ENCODE results near the gene RRP9.
A peak's percentile ranks its signal among the peaks of the same experiment; 100 is the strongest.

Gene RRP9

GRCh38 chr3:51955175-51955892 is 13.6 kb upstream of the RRP9 start, which contains the start of gene GPR62:
Gene GPR62, plus strand, starts transcription at chr3:51955381. Its CDS starts 272 bp downstream, at chr3:51955653.
- peak within 1 kb of the TSS; percentile 94 for H4K8ac ChIP-seq (ENCODE audit: low read depth, low read length)
- peak within 1 kb of the TSS; percentile 61 for H4K91ac ChIP-seq (ENCODE audit: low read depth, low read length, poor library complexity)
- no peak within 1 kb of the TSS for H2AFZ ChIP-seq (ENCODE audit: low read length)
- peak within 1 kb of the TSS; percentile 97 for H2BK15ac ChIP-seq (ENCODE audit: low read length)
- peak within 1 kb of the TSS; percentile 46 for H3K4ac ChIP-seq (ENCODE audit: low read length)
- peak within 1 kb of the TSS; percentile 85 for H3K4me2 ChIP-seq (ENCODE audit: insufficient read depth, low read length, poor library complexity, severe bottlenecking)
- peak within 1 kb of the TSS; percentile 85 for H2AK5ac ChIP-seq (ENCODE audit: low read depth, low read length)
- peak within 1 kb of the TSS; percentile 58 for H2BK5ac ChIP-seq (ENCODE audit: low read length)
- peak within 1 kb of the TSS in 1 of 2 donors; percentile 73 for H3K4me3 ChIP-seq (ENCODE audit: low read length in 2 of 2)
- H3K9ac ChIP-seq (ENCODE audit: low read depth, low read length, poor library complexity) = peak within 1 kb of the TSS; percentile 91
- WGBS, 2 donors (ENCODE audit: extremely low coverage in 2 of 2, insufficient read length in 2 of 2, insufficient replicate concordance in 1 of 2) = no CpG with 5 or more reads among the region's 33 CpGs
- no peak within 1 kb of the TSS for H3K27ac ChIP-seq (replicated peaks; ENCODE audit: low read length)
- peak within 1 kb of the TSS; percentile 94 for H2BK12ac ChIP-seq (ENCODE audit: low read length)
- H3K27me3 ChIP-seq (ENCODE audit: control insufficient read depth in 3 of 3, insufficient read depth in 3 of 3, low read depth in 1 of 3, low read length in 3 of 3) = peaks cover 0 to 24% (median 11%) of the 10 kb centered on the region in 3 experiments
- H3K18ac ChIP-seq (ENCODE audit: low read length) = peak within 1 kb of the TSS; percentile 97
- H3K4me1 ChIP-seq (ENCODE audit: control insufficient read depth in 2 of 2, insufficient read depth in 1 of 2, low read depth in 1 of 2, low read length in 2 of 2) = peaks cover 7 to 18% of the 10 kb centered on the region in 2 donors
- H2BK120ac ChIP-seq (ENCODE audit: low read depth, low read length) = peak within 1 kb of the TSS; percentile 99
- DNase-seq (ENCODE audit: low spot score) = no peak
- H3K9me3 ChIP-seq (replicated peaks in 1 of 2; ENCODE audit: control insufficient read depth in 2 of 2, insufficient read depth in 1 of 2, low read depth in 1 of 2, low read length in 2 of 2) = peaks cover 0 to 8% of the 10 kb centered on the region in 2 donors
- peaks cover 18 to 37% of the 10 kb centered on the region in 2 donors for H3K36me3 ChIP-seq (replicated peaks in 1 of 2; ENCODE audit: control insufficient read depth in 2 of 2, insufficient read depth in 2 of 2, low read length in 2 of 2)
- peak within 1 kb of the TSS; percentile 98 for H3K23ac ChIP-seq (ENCODE audit: low read depth, low read length, poor library complexity)
- H3K79me1 ChIP-seq (ENCODE audit: low read depth, low read length) = peaks cover 2% of the 10 kb centered on the region
- H3K14ac ChIP-seq (ENCODE audit: low read length) = peak within 1 kb of the TSS; percentile 64

GRCh38 chr3:51954713-51955112 is 13.0 kb upstream of the RRP9 start:
- no peak overlapping the region for H4K8ac ChIP-seq (ENCODE audit: low read depth, low read length)
- peak overlapping the region; percentile 28 for H2AK5ac ChIP-seq (ENCODE audit: low read depth, low read length)
- H4K91ac ChIP-seq (ENCODE audit: low read depth, low read length, poor library complexity) = no peak overlapping the region
- H2BK5ac ChIP-seq (ENCODE audit: low read length) = no peak overlapping the region
- H3K9me3 ChIP-seq (replicated peaks in 1 of 2; ENCODE audit: control insufficient read depth in 2 of 2, insufficient read depth in 1 of 2, low read depth in 1 of 2, low read length in 2 of 2) = peaks cover 0 to 8% of the 10 kb centered on the region in 2 donors
- H3K79me1 ChIP-seq (ENCODE audit: low read depth, low read length) = peaks cover 2% of the 10 kb centered on the region
- H2BK120ac ChIP-seq (ENCODE audit: low read depth, low read length) = no peak overlapping the region
- WGBS, 2 donors (ENCODE audit: extremely low coverage in 2 of 2, insufficient read length in 2 of 2, insufficient replicate concordance in 1 of 2) = no CpG with 5 or more reads among the region's 1 CpG
- no peak for DNase-seq (ENCODE audit: low spot score)
- no peak overlapping the region for H3K27ac ChIP-seq (replicated peaks; ENCODE audit: low read length)
- H3K9ac ChIP-seq (ENCODE audit: low read depth, low read length, poor library complexity) = no peak overlapping the region
- no peak overlapping the region for H2BK12ac ChIP-seq (ENCODE audit: low read length)
- H2BK15ac ChIP-seq (ENCODE audit: low read length) = peak overlapping the region; percentile 97
- H3K4me1 ChIP-seq (ENCODE audit: control insufficient read depth in 2 of 2, insufficient read depth in 1 of 2, low read depth in 1 of 2, low read length in 2 of 2) = peaks cover 7 to 18% of the 10 kb centered on the region in 2 donors
- H3K4ac ChIP-seq (ENCODE audit: low read length) = no peak overlapping the region
- H3K18ac ChIP-seq (ENCODE audit: low read length) = no peak overlapping the region
- no peak overlapping the region for H3K4me3 ChIP-seq (ENCODE audit: low read length in 2 of 2)
- no peak overlapping the region for H2AFZ ChIP-seq (ENCODE audit: low read length)
- no peak overlapping the region for H3K14ac ChIP-seq (ENCODE audit: low read length)
- no peak overlapping the region for H3K4me2 ChIP-seq (ENCODE audit: insufficient read depth, low read length, poor library complexity, severe bottlenecking)
- peaks cover 16 to 31% of the 10 kb centered on the region in 2 donors for H3K36me3 ChIP-seq (replicated peaks in 1 of 2; ENCODE audit: control insufficient read depth in 2 of 2, insufficient read depth in 2 of 2, low read length in 2 of 2)
- H3K27me3 ChIP-seq (ENCODE audit: control insufficient read depth in 3 of 3, insufficient read depth in 3 of 3, low read depth in 1 of 3, low read length in 3 of 3) = peaks cover 0 to 24% (median 11%) of the 10 kb centered on the region in 3 experiments
- no peak overlapping the region for H3K23ac ChIP-seq (ENCODE audit: low read depth, low read length, poor library complexity)

GRCh38 chr3:51954105-51954504 is 12.4 kb upstream of the RRP9 start:
- Histone ChIP-seq H4K8ac (ENCODE audit: low read depth, low read length) (no peak overlapping the region), H2BK12ac (ENCODE audit: low read length) (no peak overlapping the region), H3K4me1 (ENCODE audit: control insufficient read depth in 2 of 2, insufficient read depth in 1 of 2, low read depth in 1 of 2, low read length in 2 of 2) (peaks cover 7 to 18% of the 10 kb centered on the region in 2 donors), H2AFZ (ENCODE audit: low read length) (peak overlapping the region; percentile 64), H2AK5ac (ENCODE audit: low read depth, low read length) (no peak overlapping the region), H3K4me2 (ENCODE audit: insufficient read depth, low read length, poor library complexity, severe bottlenecking) (no peak overlapping the region), H3K27ac (replicated peaks; ENCODE audit: low read length) (no peak overlapping the region), H3K14ac (ENCODE audit: low read length) (no peak overlapping the region), H3K36me3 (replicated peaks in 1 of 2; ENCODE audit: control insufficient read depth in 2 of 2, insufficient read depth in 2 of 2, low read length in 2 of 2) (peaks cover 13 to 25% of the 10 kb centered on the region in 2 donors), H3K18ac (ENCODE audit: low read length) (no peak overlapping the region), H3K27me3 (ENCODE audit: control insufficient read depth in 3 of 3, insufficient read depth in 3 of 3, low read depth in 1 of 3, low read length in 3 of 3) (peaks cover 0 to 24% (median 11%) of the 10 kb centered on the region in 3 experiments), H3K4ac (ENCODE audit: low read length) (no peak overlapping the region), H2BK15ac (ENCODE audit: low read length) (no peak overlapping the region), H2BK120ac (ENCODE audit: low read depth, low read length) (no peak overlapping the region), H2BK5ac (ENCODE audit: low read length) (no peak overlapping the region), H3K4me3 (ENCODE audit: low read length in 2 of 2) (peak overlapping the region in 1 of 2 donors; percentile 7), H3K9ac (ENCODE audit: low read depth, low read length, poor library complexity) (no peak overlapping the region), H3K23ac (ENCODE audit: low read depth, low read length, poor library complexity) (no peak overlapping the region), H3K9me3 (replicated peaks in 1 of 2; ENCODE audit: control insufficient read depth in 2 of 2, insufficient read depth in 1 of 2, low read depth in 1 of 2, low read length in 2 of 2) (peaks cover 0 to 9% of the 10 kb centered on the region in 2 donors), H4K91ac (ENCODE audit: low read depth, low read length, poor library complexity) (no peak overlapping the region), H3K79me1 (ENCODE audit: low read depth, low read length) (peaks cover 2% of the 10 kb centered on the region)
- DNase-seq (ENCODE audit: low spot score) = no peak
- WGBS, 2 donors (ENCODE audit: extremely low coverage in 2 of 2, insufficient read length in 2 of 2, insufficient replicate concordance in 1 of 2) = no CpG with 5 or more reads among the region's 6 CpGs

DNA sequence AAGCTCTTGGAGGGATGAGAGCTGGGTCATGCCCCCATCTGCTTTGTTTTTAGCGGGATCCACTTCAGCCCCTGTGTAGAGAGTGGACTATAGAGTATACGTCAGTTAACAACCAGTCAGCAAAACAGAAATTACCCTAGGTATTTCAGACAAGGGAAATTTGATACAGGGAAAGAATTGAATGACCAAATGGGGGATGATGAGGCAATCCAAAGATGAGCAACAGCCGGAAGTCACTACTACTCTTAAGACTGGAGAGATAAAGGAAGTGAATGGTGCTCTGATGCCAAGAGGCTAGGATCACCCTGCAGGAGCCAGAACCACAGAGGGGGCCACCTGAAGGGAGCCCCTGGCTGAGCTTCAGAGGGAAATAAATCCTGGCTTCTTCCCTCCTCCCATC is 11.7 kb upstream of the RRP9 start:
- no CpG with 5 or more reads among the region's 3 CpGs for WGBS, 2 donors (ENCODE audit: extremely low coverage in 2 of 2, insufficient read length in 2 of 2, insufficient replicate concordance in 1 of 2)

More for the DNA sequence above, 11.7 kb upstream of the RRP9 start:
- Histone ChIP-seq H3K4me2 (ENCODE audit: insufficient read depth, low read length, poor library complexity, severe bottlenecking) (no peak overlapping the region), H2AK5ac (ENCODE audit: low read depth, low read length) (no peak overlapping the region), H2BK5ac (ENCODE audit: low read length) (no peak overlapping the region), H4K8ac (ENCODE audit: low read depth, low read length) (no peak overlapping the region), H2BK120ac (ENCODE audit: low read depth, low read length) (no peak overlapping the region), H3K4me3 (ENCODE audit: low read length in 2 of 2) (no peak overlapping the region), H3K27ac (replicated peaks; ENCODE audit: low read length) (no peak overlapping the region), H2AFZ (ENCODE audit: low read length) (peak overlapping the region; percentile 64), H3K14ac (ENCODE audit: low read length) (no peak overlapping the region), H3K9me3 (replicated peaks in 1 of 2; ENCODE audit: control insufficient read depth in 2 of 2, insufficient read depth in 1 of 2, low read depth in 1 of 2, low read length in 2 of 2) (peaks cover 0 to 10% of the 10 kb centered on the region in 2 donors), H3K79me1 (ENCODE audit: low read depth, low read length) (peaks cover 2% of the 10 kb centered on the region), H3K4ac (ENCODE audit: low read length) (no peak overlapping the region), H3K27me3 (ENCODE audit: control insufficient read depth in 3 of 3, insufficient read depth in 3 of 3, low read depth in 1 of 3, low read length in 3 of 3) (peaks cover 0 to 24% (median 11%) of the 10 kb centered on the region in 3 experiments), H3K36me3 (replicated peaks in 1 of 2; ENCODE audit: control insufficient read depth in 2 of 2, insufficient read depth in 2 of 2, low read length in 2 of 2) (peaks cover 11 to 18% of the 10 kb centered on the region in 2 donors), H3K23ac (ENCODE audit: low read depth, low read length, poor library complexity) (no peak overlapping the region), H4K91ac (ENCODE audit: low read depth, low read length, poor library complexity) (no peak overlapping the region), H2BK15ac (ENCODE audit: low read length) (no peak overlapping the region), H3K18ac (ENCODE audit: low read length) (no peak overlapping the region), H2BK12ac (ENCODE audit: low read length) (no peak overlapping the region), H3K9ac (ENCODE audit: low read depth, low read length, poor library complexity) (no peak overlapping the region), H3K4me1 (ENCODE audit: control insufficient read depth in 2 of 2, insufficient read depth in 1 of 2, low read depth in 1 of 2, low read length in 2 of 2) (peaks cover 7 to 18% of the 10 kb centered on the region in 2 donors)
- no peak for DNase-seq (ENCODE audit: low spot score)

Data from neuronal stem cell (in vitro differentiated cells).